ENCODE results near the gene APEH.

GRCh38 chr3:49689046-49689907 lies 15.1 kb downstream of the APEH start, which contains the start of the genes MST1 and RNF123:
- TF ChIP-seq YY1 (IDR thresholded peaks at IDR 0.05; ENCODE audit: low read depth) (no peak; the same call in 1 of the 2 replicates), CREB1 (IDR thresholded peaks at IDR 0.05; ENCODE audit: low read depth) (no peak), USF1 (IDR thresholded peaks at IDR 0.05) (no peak), RAD21 (IDR thresholded peaks at IDR 0.05; ENCODE audit: low read depth) (no peak)
